DOHH2 (cell line): ENCODE measurements around the gene CLEC10A.

Source experiments
- EZH2phosphoT487 ChIP-seq: fragments of 200-600 bp; sonication (generic); IDR thresholded peaks from 2 replicates; pipeline ENCODE4 v1.6.1; 2017; ENCODE audit warnings: borderline replicate concordance, mild to moderate bottlenecking, antibody characterized with exemption, low read length, moderate library complexity, mixed read lengths
- TF ChIP-seq, protein P1 (sequence below): fragments of 200-600 bp; sonication (generic); IDR thresholded peaks from one replicate; pipeline ENCODE4 v1.5.1; 2014; ENCODE audit warnings: antibody characterized with exemption, mild to moderate bottlenecking, low read depth, low read length; ENCODE audit not compliant: poor library complexity, severe bottlenecking

DNA sequence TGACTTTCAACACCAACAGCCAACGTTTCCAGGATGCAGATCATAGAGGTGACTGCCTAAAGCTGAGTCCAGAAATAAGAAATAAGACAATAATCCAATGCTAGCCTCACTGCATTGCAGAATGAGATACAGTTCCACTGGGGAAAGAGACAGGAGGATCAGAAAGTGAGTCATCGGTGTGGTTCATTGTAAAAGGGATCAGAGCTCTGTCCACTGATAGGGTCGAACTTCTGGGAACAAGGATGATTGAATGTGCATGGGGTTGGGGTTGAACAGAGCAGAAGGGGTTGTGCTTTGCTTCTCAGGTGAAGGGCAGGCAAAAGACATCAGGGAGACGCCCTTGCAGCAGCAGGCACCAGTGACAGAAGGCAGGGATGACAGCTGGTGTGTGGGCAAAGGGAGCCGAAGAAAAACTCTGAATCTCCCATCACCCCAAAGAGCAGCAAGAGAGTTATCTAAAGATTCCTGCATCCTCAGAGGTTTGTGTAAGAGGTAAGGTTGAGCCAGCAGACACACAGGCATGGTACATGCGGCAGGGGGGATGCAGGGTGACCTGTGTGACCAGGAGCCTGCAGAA, 16.4 kb downstream of the CLEC10A start:
- TF ChIP-seq, protein P1, sequence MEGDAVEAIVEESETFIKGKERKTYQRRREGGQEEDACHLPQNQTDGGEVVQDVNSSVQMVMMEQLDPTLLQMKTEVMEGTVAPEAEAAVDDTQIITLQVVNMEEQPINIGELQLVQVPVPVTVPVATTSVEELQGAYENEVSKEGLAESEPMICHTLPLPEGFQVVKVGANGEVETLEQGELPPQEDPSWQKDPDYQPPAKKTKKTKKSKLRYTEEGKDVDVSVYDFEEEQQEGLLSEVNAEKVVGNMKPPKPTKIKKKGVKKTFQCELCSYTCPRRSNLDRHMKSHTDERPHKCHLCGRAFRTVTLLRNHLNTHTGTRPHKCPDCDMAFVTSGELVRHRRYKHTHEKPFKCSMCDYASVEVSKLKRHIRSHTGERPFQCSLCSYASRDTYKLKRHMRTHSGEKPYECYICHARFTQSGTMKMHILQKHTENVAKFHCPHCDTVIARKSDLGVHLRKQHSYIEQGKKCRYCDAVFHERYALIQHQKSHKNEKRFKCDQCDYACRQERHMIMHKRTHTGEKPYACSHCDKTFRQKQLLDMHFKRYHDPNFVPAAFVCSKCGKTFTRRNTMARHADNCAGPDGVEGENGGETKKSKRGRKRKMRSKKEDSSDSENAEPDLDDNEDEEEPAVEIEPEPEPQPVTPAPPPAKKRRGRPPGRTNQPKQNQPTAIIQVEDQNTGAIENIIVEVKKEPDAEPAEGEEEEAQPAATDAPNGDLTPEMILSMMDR: no peak
- no peak for TF ChIP-seq EZH2phosphoT487
